C4-2B (cell line): ENCODE data around the gene NGRN.

Experiments used
- ZFX ChIP-seq: fragments of 450-650 bp; IDR thresholded peaks from 2 replicates; pipeline ENCODE4 v1.6.1; 2017
- TF ChIP-seq, protein P1 (sequence below): fragments of 450-650 bp; conservative IDR thresholded peaks from 2 replicates; pipeline ENCODE4 v1.5.1; 2017; ENCODE audit warnings: mild to moderate bottlenecking

GRCh38 chr15:90294159-90294558, 28.7 kb downstream of the NGRN start:
- TF ChIP-seq, protein P1, sequence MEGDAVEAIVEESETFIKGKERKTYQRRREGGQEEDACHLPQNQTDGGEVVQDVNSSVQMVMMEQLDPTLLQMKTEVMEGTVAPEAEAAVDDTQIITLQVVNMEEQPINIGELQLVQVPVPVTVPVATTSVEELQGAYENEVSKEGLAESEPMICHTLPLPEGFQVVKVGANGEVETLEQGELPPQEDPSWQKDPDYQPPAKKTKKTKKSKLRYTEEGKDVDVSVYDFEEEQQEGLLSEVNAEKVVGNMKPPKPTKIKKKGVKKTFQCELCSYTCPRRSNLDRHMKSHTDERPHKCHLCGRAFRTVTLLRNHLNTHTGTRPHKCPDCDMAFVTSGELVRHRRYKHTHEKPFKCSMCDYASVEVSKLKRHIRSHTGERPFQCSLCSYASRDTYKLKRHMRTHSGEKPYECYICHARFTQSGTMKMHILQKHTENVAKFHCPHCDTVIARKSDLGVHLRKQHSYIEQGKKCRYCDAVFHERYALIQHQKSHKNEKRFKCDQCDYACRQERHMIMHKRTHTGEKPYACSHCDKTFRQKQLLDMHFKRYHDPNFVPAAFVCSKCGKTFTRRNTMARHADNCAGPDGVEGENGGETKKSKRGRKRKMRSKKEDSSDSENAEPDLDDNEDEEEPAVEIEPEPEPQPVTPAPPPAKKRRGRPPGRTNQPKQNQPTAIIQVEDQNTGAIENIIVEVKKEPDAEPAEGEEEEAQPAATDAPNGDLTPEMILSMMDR, result no peak
- TF ChIP-seq ZFX, result no peak
